DND-41 (cell line): ENCODE results near the gene TEKT5.

ENCODE experiments used
- CTCF ChIP-seq: IDR thresholded peaks from 2 replicates; pipeline ENCODE4 v1.5.1; 2012; ENCODE audit warnings: borderline replicate concordance, low read length, moderate library complexity, mild to moderate bottlenecking; ENCODE audit not compliant: poor library complexity, severe bottlenecking; ENCODE audit errors: extremely low read depth
- EZH2 ChIP-seq: IDR thresholded peaks from 3 replicates; pipeline ENCODE4 v1.6.1; 2012; ENCODE audit warnings: borderline replicate concordance, low read depth, mild to moderate bottlenecking, moderate library complexity, low read length, inconsistent platforms; ENCODE audit not compliant: severe bottlenecking

- TF ChIP-seq CTCF (no peak), EZH2 (no peak)
Measured at GRCh38 chr16:10729104-10730048, 34.6 kb upstream of the TEKT5 start.
